Naive thymus-derived CD8-positive, alpha-beta T cell (primary cell): Measurements from ENCODE around the gene CHSY1. TPM values are rescaled to one million over a fixed set of nuclear protein-coding genes. Genes with fewer than 3 reads are reported as not detected.

ENCODE experiments used
- ATAC-seq, 2 donors: fragments of 150-1000 bp; cut with Tn5 transposase in 1 of 2; sonication (Bioruptor Pico), chemical (Tn5 transposase) in 1 of 2; 1 replicate in 1 of 2; 2 replicates in 1 of 2; pipeline ENCODE4 v1.10.0; 2021; ENCODE audit warnings: mild to moderate bottlenecking in 2 of 2, moderate library complexity in 2 of 2
- POLR2A ChIA-PET: fragments of 350-600 bp; sonication (Branson Sonifier 250); formaldehyde crosslinking; loops from one replicate; lab custom pipeline; 2021; ENCODE audit warnings: antibody characterized with exemption; lab: Charles Lee
- DNase-seq, 10 donors: peaks; one replicate each; pipeline versions ENCODE4 v3.0.0 to v3.0.0-alpha.2; 2020 to 2022
- H3K27ac Mint-ChIP-seq, 10 donors: one replicate each; pipeline ENCODE4 v1.8.0; 2020 to 2022; ENCODE audit warnings: mild to moderate bottlenecking in 10 of 10, mixed read lengths in 10 of 10, moderate library complexity in 4 of 10, inconsistent platforms in 1 of 10
- H3K27me3 Mint-ChIP-seq, 5 donors: one replicate each; pipeline ENCODE4 v1.8.0; 2021 to 2022; ENCODE audit warnings: mixed read lengths in 5 of 5
- H3K36me3 Mint-ChIP-seq, 3 donors: one replicate each; pipeline ENCODE4 v1.8.0; 2020 to 2022; ENCODE audit warnings: mixed read lengths in 3 of 3, mild to moderate bottlenecking in 2 of 3, inconsistent platforms in 1 of 3
- H3K4me1 Mint-ChIP-seq, 4 donors: one replicate each; pipeline ENCODE4 v1.8.0; 2021 to 2022; ENCODE audit warnings: mixed read lengths in 4 of 4
- H3K4me3 Mint-ChIP-seq, 10 donors: one replicate each; pipeline ENCODE4 v1.8.0; 2020 to 2022; ENCODE audit warnings: mild to moderate bottlenecking in 10 of 10, mixed read lengths in 10 of 10, moderate library complexity in 6 of 10, inconsistent platforms in 1 of 10
- H3K9me3 Mint-ChIP-seq, 9 donors: one replicate each; pipeline ENCODE4 v1.8.0; 2020 to 2022; ENCODE audit warnings: mixed read lengths in 9 of 9, mild to moderate bottlenecking in 3 of 9, inconsistent platforms in 1 of 9, moderate library complexity in 1 of 9
- polyA plus RNA-seq, 3 donors: library from polyadenylated mRNA; unstranded; fragments of 300-500 nt; fragmentation: Illumina TruSeq; gene quantifications; one replicate each; pipeline ENCODE4 v1.2.3, GENCODE V29; 2021
- total RNA-seq, 8 experiments: library from RNA in 2 of 8; stranded (reverse) in 2 of 8; gene quantifications; one replicate each; pipeline ENCODE4 v1.2.3 and lab custom pipeline; 2021 to 2026

CHSY1 gene
- total and polyA plus RNA-seq, 5 experiments from 2014 or later = 0.96 to 12.9 (median 1.7) TPM

DNA sequence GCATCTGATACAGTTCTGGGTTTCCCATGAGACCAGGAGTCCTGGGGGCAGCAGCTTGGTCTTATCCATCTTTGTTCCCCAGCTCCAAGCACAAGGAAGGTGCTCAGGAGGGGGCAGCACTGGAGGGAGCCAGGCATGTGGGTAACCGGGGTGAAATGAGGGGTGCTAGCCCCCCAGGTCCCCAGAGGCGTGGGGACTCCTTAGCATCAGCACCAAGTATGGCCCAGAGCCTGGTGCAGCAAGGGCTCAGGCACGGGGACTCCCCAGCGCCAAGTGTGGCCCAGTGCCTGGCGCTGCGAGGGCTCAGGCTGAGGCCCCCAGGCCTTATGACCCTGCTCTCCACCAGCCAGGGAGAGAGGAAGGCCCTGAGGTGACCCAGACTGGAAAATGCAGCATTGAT lies 94.1 kb downstream of the CHSY1 start:
- Mint-ChIP-seq H3K9me3 (peaks cover 0 to 4% (median 0%) of the 10 kb centered on the region in 9 donors), H3K4me3 (no peak overlapping the region), H3K4me1 (peaks cover 6 to 9% (median 7%) of the 10 kb centered on the region in 4 donors), H3K27me3 (no peaks in the 10 kb centered on the region), H3K36me3 (no peaks in the 10 kb centered on the region), H3K27ac (no peak overlapping the region)
- DNase-seq (no peak), ATAC-seq (no peak)
- POLR2A ChIA-PET = no interaction called here

DNA sequence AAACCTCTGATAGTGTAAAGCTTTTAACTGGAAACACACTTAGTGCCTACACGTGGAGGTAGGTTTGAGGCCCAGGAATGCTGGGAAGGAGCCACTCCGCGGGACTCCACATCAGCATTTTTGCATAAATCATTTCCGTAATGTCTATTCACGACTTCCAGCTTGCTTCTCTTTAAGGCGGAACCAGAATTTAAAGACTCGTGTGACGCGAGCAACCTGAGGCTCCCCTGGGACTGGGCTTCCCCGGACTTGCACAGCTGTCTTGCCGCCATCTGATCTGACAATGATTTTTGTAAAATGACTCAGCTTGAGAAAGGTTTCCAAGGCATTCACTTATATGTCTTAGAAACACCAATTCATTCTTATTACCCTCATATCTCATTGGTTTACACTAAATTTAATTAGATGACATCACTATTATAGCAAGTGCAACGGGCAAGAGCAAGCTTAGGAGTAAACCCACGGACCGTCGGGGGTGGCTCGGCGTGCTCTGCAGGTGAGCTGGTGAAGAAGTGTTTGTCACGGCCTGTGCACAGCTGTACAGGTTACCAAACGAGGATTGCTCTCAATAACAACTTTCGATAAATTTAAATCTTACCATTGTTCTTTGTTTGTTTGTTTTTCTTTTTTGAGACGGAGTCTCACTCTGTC lies 95.2 kb downstream of the CHSY1 start:
- H3K27ac Mint-ChIP-seq = no peak overlapping the region
- H3K36me3 Mint-ChIP-seq = no peaks in the 10 kb centered on the region
- POLR2A ChIA-PET = no interaction called here
- no peaks in the 10 kb centered on the region for H3K27me3 Mint-ChIP-seq
- DNase-seq (no peak), ATAC-seq (no peak)
- peaks cover 6 to 9% (median 7%) of the 10 kb centered on the region in 4 donors for H3K4me1 Mint-ChIP-seq
- H3K9me3 Mint-ChIP-seq = no peaks in the 10 kb centered on the region
- no peak overlapping the region for H3K4me3 Mint-ChIP-seq

DNA sequence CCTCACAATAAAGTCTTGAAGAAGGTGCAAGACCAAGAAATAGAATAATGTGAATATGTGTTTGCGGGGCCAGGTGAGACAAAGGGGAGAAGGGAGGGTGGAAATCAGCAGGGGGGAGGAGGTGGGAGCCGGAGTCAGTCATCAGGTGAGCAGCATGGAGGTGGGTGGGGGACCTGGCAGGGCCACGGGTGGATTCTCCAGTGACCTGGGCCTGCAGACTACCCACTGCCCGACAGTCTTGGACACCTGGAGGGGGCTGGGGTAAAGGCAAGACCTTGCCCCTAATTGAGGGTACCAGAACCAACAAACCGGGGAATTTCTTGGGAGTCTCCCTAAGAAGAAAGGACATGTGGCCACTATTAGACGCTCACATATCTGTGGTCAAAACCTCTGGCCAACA lies 95.8 kb downstream of the CHSY1 start:
- ATAC-seq (no peak), DNase-seq (no peak)
- H3K9me3 Mint-ChIP-seq = no peaks in the 10 kb centered on the region
- H3K27me3 Mint-ChIP-seq = no peaks in the 10 kb centered on the region
- H3K4me3 Mint-ChIP-seq = no peak overlapping the region
- no peaks in the 10 kb centered on the region for H3K36me3 Mint-ChIP-seq
- no peak overlapping the region for H3K27ac Mint-ChIP-seq
- POLR2A ChIA-PET = no interaction called here
- H3K4me1 Mint-ChIP-seq = peaks cover 7 to 15% (median 12%) of the 10 kb centered on the region in 4 donors

DNA sequence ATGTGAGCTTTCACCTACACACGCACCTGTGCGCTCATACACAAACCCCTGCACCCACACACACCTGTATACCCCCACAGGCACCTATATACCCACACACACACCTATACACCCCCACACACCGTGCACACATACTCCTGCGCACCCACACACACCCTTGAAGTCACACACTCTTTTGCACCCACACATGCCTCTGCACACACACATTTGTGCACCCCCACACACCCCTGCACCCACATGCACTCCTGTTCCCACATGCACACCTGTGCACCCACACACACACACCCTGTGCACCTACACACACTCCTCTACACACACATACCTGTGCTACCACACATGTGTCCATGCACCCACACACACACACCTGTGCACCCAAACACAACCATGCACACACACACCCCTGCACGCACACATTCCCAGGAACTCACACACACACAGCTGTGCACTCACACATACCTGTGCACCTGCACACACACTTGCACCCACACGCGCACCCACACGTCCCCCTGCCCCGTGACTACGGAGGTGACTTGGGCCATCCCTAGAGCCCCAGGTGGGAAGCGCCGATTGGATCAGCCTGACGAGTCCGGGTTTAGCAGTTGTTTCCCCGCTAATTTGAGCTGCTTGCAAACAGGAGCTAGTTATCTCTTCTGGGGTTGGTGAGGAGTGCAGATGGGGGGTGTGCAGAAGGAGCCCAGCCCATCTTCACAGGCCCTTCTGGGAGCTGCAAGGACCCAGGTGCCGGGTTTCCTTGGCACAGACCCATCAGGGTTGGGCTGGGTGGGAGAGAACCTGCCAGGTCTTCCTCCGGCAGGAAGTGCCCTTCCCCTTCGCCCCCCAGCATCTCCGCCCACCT lies 97.8 kb downstream of the CHSY1 start:
- POLR2A ChIA-PET = no interaction called here
- DNase-seq = no peak
- Mint-ChIP-seq H3K36me3 (no peaks in the 10 kb centered on the region), H3K4me3 (no peak overlapping the region), H3K9me3 (no peaks in the 10 kb centered on the region), H3K27me3 (no peaks in the 10 kb centered on the region), H3K27ac (no peak overlapping the region), H3K4me1 (peaks cover 11 to 21% (median 15%) of the 10 kb centered on the region in 4 donors)
- ATAC-seq = no peak

DNA sequence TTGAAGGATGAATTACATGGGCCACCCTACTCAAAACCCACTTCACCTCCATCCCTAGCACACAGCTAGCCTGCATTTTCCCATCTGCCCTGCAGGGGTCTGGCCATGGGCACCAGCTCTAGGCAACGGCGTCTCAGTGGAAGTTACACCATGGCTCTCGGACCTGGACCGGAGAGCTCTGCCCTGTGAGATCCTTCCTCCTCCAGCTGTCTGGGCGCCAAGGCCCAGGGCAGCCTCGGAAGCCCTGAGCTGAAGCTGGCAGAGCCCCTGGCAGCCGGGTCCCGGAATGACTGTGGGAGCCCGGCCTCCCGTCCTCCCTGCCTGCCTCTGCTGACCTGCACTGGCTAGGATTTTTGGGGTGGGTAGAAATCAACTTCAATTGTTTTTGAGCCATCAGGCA lies 98.9 kb downstream of the CHSY1 start:
- no peak for ATAC-seq
- H3K9me3 Mint-ChIP-seq = no peaks in the 10 kb centered on the region
- POLR2A ChIA-PET = no interaction called here

DNA sequence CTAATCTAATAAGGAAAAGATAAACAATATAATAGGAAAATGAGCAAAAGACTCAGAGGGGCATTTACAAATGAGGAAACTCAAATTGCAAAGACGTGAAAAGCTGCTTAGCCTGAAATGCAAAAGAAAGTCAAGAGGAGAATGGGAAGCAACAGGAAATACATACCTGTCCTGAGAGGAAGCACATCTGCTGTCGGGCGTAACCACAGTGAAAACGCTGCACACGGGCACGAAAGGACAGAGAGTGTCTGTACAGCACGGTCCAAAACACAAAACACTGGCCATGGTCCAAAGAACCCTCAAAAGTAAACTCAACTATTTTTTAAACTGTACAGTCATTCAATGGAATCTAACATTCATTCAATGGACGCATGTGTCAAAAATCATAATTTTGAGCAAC lies 100.6 kb downstream of the CHSY1 start:
- peaks cover 11 to 17% (median 14%) of the 10 kb centered on the region in 4 donors for H3K4me1 Mint-ChIP-seq
- no peaks in the 10 kb centered on the region for H3K36me3 Mint-ChIP-seq
- ATAC-seq (no peak), DNase-seq (no peak)
- POLR2A ChIA-PET = no interaction called here
- peak overlapping the region in 1 of 10 donors; percentile 10 for H3K27ac Mint-ChIP-seq
- H3K9me3 Mint-ChIP-seq = no peaks in the 10 kb centered on the region
- H3K4me3 Mint-ChIP-seq = peak overlapping the region in 1 of 10 donors; percentile 12
- H3K27me3 Mint-ChIP-seq = no peaks in the 10 kb centered on the region

More for the DNA sequence above, 98.9 kb downstream of the CHSY1 start:
- H3K36me3 Mint-ChIP-seq = no peaks in the 10 kb centered on the region
- no peak overlapping the region for H3K4me3 Mint-ChIP-seq
- peaks cover 11 to 21% (median 14%) of the 10 kb centered on the region in 4 donors for H3K4me1 Mint-ChIP-seq
- no peaks in the 10 kb centered on the region for H3K27me3 Mint-ChIP-seq
- no peak overlapping the region for H3K27ac Mint-ChIP-seq
- no peak for DNase-seq

DNA sequence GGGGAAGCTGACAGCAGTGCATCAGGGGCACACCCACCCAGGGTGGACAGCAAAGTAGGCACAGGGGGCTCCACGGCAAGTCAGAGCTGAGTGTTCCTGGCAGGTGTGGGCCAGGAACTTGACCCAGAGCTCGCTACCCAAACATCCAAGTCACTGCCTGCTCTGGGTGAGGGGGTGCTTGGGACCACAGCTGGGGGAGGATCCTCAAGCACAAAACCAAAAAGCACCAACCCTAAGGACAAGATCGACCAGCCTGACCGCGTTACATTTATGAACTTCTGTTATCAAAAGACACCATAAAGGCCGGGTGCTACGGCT lies 101.2 kb downstream of the CHSY1 start:
- H3K36me3 Mint-ChIP-seq = no peaks in the 10 kb centered on the region
- no peak overlapping the region for H3K4me3 Mint-ChIP-seq
- no peak for DNase-seq
- H3K27me3 Mint-ChIP-seq = no peaks in the 10 kb centered on the region
- peaks cover 11 to 17% (median 16%) of the 10 kb centered on the region in 4 donors for H3K4me1 Mint-ChIP-seq
- H3K9me3 Mint-ChIP-seq = no peaks in the 10 kb centered on the region
- POLR2A ChIA-PET = no interaction called here
- H3K27ac Mint-ChIP-seq = peak overlapping the region in 1 of 10 donors; percentile 6
- no peak for ATAC-seq

DNA sequence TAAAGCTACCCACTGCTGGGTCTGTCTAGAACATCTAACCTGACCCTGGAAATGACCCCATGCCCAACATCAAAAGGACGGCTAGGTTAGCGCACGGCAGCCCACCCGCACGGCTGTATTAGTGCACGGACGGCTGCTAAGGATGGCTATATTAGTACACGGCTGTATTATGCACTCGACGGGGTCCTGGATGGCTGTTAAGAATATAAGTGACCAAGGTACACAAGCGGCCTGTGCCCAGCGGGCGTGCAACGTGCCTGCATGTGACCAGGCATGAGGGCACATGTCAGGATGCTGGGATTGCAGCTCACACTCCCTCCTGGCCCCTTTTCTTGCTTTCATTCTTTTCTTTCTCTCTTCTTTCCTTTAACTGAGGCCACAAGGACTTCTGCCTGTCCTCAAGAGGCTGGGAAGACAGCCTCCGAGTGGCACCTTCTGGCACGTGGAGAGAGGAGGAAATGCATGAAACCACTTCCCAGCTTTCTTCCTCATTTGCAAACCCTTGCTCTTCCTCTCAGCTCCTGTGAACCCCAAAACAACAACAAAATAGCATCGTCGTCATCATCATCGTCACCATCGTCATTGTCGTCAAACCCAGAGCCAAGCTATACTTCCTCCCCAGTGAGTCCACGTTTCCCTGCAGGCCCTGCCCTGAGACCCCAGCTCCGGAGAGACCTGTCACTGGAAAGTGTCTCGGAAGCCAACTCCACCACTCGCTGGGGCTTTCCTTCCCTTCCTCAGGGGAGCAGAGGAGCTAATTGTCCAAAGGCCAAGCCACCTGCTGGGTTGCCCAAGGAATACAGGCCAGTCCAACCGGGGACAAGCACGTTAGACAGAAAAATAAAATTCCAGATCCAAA lies 101.8 kb downstream of the CHSY1 start:
- no peak for DNase-seq
- Mint-ChIP-seq H3K27ac (peak overlapping the region in 1 of 10 donors; percentile 6), H3K4me3 (no peak overlapping the region), H3K27me3 (no peaks in the 10 kb centered on the region), H3K9me3 (no peaks in the 10 kb centered on the region), H3K36me3 (no peaks in the 10 kb centered on the region), H3K4me1 (peaks cover 11 to 17% (median 16%) of the 10 kb centered on the region in 4 donors)
- POLR2A ChIA-PET = no interaction called here
- ATAC-seq = no peak

DNA sequence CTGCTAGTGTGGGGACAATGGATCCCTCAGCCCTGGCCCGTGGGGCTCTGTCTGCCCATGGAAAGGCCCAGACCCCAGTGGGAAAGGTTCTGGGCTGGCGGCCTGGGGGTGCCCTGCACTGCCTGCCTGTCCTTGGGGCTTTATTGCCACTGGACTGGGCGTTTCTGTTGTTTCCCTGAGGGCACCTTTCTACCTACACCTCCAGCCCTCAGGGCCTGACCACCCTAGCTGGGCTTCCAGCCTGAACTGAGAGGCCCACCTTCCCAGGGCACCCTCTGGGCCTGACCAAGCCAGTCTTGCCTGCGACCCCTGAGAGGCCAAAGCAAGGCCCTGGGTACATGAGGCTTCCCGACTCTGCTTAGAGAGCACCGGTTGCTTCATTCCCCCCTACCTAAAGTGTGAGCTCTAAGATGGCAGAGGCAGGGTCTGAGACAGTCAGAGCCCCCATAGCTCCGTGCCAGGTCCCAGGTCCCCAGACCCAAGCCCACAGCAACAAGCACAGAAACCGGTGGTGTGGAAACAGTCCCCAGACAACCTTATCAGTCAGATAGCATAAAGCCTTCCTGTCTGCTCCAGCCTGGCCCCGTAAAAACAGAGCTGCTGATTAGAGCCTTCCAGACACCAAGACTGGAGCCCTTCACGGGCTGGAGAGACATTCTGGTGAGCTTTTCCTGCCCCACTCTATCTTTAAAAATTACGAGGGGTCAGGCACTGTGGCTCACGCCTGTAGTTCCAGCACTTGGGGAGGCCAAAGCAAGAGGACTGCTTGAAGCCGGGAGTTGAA lies 102.8 kb downstream of the CHSY1 start:
- peaks cover 9 to 16% (median 15%) of the 10 kb centered on the region in 4 donors for H3K4me1 Mint-ChIP-seq
- ATAC-seq (no peak), DNase-seq (no peak)
- H3K4me3 Mint-ChIP-seq = no peak overlapping the region
- no peaks in the 10 kb centered on the region for H3K27me3 Mint-ChIP-seq
- no peak overlapping the region for H3K27ac Mint-ChIP-seq
- no peaks in the 10 kb centered on the region for H3K36me3 Mint-ChIP-seq
- no peaks in the 10 kb centered on the region for H3K9me3 Mint-ChIP-seq
- POLR2A ChIA-PET = no interaction called here

DNA sequence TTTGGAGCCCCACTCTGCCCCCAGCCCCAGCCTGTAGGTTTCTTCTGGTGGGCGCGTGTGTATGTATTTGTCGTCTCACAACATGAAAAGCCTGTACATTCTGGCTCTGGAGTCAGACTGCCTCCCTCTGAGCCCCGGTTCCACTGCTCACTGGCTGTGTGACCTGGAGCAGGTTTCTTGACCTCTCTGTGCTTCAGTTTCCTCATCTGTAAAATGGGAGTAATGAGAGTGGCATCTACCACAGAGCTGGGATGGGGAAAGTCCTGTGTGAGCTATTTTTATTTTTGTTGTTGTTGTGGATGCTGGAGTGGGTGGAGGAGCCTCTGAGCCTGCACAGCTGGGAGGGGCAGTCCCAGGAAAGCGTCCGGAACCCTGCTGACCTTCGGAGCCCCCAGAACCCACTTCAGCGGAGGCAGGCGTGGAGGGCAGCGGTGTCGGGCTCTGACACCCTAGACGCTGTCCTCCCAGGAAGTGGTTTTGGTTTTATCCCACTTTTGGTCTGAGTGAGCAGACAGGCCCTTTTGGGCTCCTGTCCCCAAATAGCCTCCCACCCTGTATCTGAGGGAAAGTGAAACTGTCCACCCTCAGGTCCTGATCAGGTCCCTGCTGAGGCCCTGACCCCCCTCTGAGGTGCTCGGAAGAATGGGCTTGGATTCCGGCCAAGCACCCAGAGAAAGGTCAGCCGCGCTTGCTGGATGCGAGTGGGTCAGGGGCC lies 103.5 kb downstream of the CHSY1 start:
- no peak overlapping the region for H3K27ac Mint-ChIP-seq
- no peak overlapping the region for H3K4me3 Mint-ChIP-seq
- POLR2A ChIA-PET = no interaction called here
- DNase-seq (no peak), ATAC-seq (no peak)
- no peaks in the 10 kb centered on the region for H3K36me3 Mint-ChIP-seq
- no peaks in the 10 kb centered on the region for H3K9me3 Mint-ChIP-seq
- no peaks in the 10 kb centered on the region for H3K27me3 Mint-ChIP-seq
- peaks cover 6 to 16% (median 10%) of the 10 kb centered on the region in 4 donors for H3K4me1 Mint-ChIP-seq

DNA sequence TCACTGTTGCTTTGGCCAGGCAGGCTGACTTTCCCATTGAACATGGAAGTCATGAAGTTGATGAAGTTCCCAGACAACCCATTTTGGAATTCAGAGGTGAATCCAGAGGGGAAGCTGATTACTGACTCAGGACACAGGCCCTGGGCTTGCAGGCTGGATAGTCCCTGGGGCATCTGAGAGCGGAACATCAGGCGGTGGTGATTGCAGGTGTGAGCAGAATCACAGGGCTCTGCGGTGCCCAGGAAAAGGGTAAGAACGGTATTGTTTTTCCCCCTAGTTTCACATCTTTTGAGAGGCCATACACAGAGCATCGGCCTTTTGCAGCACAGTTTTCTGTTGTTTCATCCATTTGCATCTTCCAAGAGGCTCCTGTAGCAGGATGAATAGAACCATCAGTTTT lies 104.7 kb downstream of the CHSY1 start:
- Mint-ChIP-seq H3K27me3 (no peaks in the 10 kb centered on the region), H3K4me3 (no peak overlapping the region), H3K27ac (peak overlapping the region in 1 of 10 donors; percentile 43), H3K36me3 (no peaks in the 10 kb centered on the region), H3K4me1 (peaks cover 6 to 16% (median 10%) of the 10 kb centered on the region in 4 donors), H3K9me3 (no peaks in the 10 kb centered on the region)
- no peak for ATAC-seq
- POLR2A ChIA-PET = no interaction called here
- DNase-seq = no peak
